Brain microvascular endothelial cell (primary cell): ENCODE measurements around the gene ZNF674.

Experiments
- DNase-seq: peaks from one replicate; pipeline ENCODE4 v3.0.0-alpha.2; 2020
- H3K27ac ChIP-seq: fragments of 250-450 bp; sonication (Bioruptor Pico); 2 replicates; pipeline ENCODE4 v1.5.1; 2020; ENCODE audit warnings: mild to moderate bottlenecking, moderate library complexity
- H3K27me3 ChIP-seq: fragments of 250-450 bp; sonication (Bioruptor Pico); replicated peaks from 2 replicates; pipeline ENCODE4 v1.5.1; 2020; ENCODE audit warnings: mild to moderate bottlenecking
- H3K36me3 ChIP-seq: fragments of 250-450 bp; sonication (Bioruptor Pico); replicated peaks from 2 replicates; pipeline ENCODE4 v1.5.1; 2020; ENCODE audit warnings: mild to moderate bottlenecking
- H3K4me3 ChIP-seq: 2 replicates; pipeline ENCODE4 v1.5.1; 2011; ENCODE audit warnings: low read depth, mild to moderate bottlenecking, control low read depth, low read length, moderate library complexity
- CTCF ChIP-seq: IDR thresholded peaks from 2 replicates; pipeline ENCODE4 v1.5.1; 2011; ENCODE audit warnings: low read depth, mild to moderate bottlenecking, moderate library complexity, low read length, control low read depth, inconsistent platforms; ENCODE audit errors: missing control alignments
- in situ Hi-C: cut with HindIII; loops from 2 replicates; pipeline ENCODE4 v1.10.0; 2017; ENCODE audit warnings: low sequenced_read_pairs, low pct_ligation_motif_present

Gene ZNF674

DNA sequence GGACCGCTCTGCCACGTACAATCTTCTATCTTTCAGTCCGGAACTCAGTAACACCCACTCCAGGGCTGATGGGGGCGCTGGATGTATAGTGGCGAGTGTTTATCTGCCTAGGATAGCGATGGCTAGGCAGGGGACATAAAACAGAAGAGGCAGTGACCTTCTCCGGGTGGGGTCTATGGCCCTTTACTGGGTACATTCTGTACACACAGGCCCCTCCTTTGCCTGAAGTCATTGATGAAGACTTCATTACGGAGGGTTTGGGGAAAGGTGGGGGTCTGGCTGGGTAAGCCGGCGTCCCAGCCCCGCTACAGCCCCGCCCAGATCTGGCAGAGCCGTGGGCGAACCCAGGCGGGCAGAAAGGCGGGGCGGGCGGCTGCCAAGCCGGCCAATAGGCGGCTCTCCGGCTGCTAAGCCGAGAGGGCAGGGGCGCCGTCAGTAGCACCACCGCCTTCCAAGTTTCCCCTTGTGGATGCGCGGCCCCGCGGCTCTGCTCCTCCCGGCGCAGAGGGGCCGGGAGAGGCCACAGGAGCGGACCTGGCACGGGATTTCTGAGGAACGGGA is 28.2 kb upstream of the ZNF674 start, which contains the start of gene CHST7:
Gene CHST7 (plus strand): TSS at position 435 of the 561 bp plus-strand sequence. CDS start 167 bp downstream, outside the sequence.
- Histone ChIP-seq H3K4me3 (peak within 1 kb of the TSS; percentile 59), H3K27me3 (no peaks in the 10 kb centered on the region), H3K36me3 (no peaks in the 10 kb centered on the region), H3K27ac (peak within 1 kb of the TSS; percentile 21)
- peak; percentile 53 for DNase-seq
- in situ Hi-C loops, result no loop called here
- peak; percentile 63 for TF ChIP-seq CTCF

- H3K27me3 ChIP-seq, result no peaks in the 10 kb centered on the region
- DNase-seq, result no peak
- no peak overlapping the region for H3K27ac ChIP-seq
- in situ Hi-C loops, result no loop called here
- no peak for TF ChIP-seq CTCF
- H3K36me3 ChIP-seq, result no peaks in the 10 kb centered on the region
- no peak overlapping the region for H3K4me3 ChIP-seq
Observed at GRCh38 chrX:46572340-46572936, 27.2 kb upstream of the ZNF674 start.

DNA sequence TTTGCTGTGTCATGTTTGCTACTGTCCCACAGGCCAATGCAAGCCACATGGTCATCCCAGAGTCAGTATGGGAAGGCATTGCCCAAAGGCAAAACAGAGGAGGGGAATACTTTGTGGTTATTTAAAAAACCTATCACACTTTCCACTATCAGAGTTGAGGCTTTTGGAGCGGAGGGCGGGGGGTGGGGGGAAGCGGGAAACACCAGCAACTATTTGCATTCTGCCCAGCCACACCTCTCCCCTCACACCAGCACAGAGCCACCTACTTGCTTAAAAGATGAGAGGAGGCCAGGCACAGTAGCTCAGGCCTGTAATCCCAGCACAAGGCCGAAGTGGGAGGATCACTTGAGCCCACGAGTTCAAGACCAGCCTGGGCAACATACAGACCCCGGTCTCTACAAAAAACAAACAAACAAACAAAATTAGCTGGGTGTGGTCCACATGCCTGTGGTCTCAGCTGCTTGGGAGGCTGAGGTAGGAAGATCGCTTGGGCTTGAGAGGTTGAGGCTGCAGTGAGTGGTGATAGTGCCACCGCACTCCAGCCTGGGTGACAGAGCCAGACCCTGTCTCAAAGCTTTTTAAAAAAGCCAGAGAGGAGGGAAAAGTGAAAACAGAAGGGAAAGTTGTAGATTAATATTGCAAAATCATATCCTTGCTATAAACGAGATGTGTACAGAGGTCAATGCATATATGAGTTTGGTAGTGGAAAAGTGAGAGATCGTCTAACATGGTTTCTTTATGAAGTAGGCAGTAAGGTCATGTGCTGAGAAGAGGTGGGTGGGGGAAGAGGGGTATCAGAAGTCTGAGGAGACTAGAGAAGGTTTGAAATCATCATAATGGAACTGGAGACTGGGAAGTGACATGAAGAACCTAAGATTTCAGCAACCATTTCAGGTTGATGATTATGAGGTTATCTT is 26.5 kb upstream of the ZNF674 start:
- no peak overlapping the region for H3K4me3 ChIP-seq
- H3K36me3 ChIP-seq, result no peaks in the 10 kb centered on the region
- H3K27me3 ChIP-seq, result no peaks in the 10 kb centered on the region
- TF ChIP-seq CTCF, result no peak
- no peak for DNase-seq
- no peak overlapping the region for H3K27ac ChIP-seq
- in situ Hi-C loops, result no loop called here

- Histone ChIP-seq H3K27me3 (no peaks in the 10 kb centered on the region), H3K36me3 (no peaks in the 10 kb centered on the region), H3K4me3 (no peak overlapping the region), H3K27ac (no peak overlapping the region)
- no peak for TF ChIP-seq CTCF
- in situ Hi-C loops, result no loop called here
- no peak for DNase-seq
Observed at GRCh38 chrX:46569621-46570020, 24.4 kb upstream of the ZNF674 start.

DNA sequence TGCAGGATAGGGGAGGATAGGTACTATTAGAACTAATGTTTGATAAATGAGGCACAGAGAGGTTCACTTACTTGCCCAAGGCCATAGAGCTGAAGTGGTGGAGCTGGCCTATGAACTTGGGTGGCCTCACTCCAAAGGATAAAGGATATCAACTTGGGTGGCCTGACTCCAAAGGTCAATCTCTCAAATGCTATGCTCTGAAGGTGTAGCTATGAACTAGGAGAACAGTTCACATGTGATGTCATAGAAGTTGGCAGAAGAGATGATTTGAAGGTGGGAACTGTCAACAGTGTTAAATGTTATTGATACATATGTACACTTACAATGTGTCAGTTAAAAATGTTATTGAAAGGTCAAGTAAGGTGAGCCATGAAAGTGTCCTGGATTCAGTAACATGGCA is 22.2 kb upstream of the ZNF674 start:
- DNase-seq, result no peak
- H3K27ac ChIP-seq, result no peak overlapping the region

More for the DNA sequence above, 22.2 kb upstream of the ZNF674 start:
- Histone ChIP-seq H3K4me3 (no peak overlapping the region), H3K27me3 (no peaks in the 10 kb centered on the region), H3K36me3 (no peaks in the 10 kb centered on the region)
- no peak for TF ChIP-seq CTCF
- in situ Hi-C loops, result no loop called here
